Activated CD4-positive, alpha-beta T cell treated with anti-CD3 and anti-CD28 coated beads for 24 hours (primary cell): ENCODE data around the gene IL1RAPL1.

Experiments used
- DNase-seq, 2 donors: peaks; one replicate each; pipeline ENCODE4 v3.0.0-alpha.2; 2020; ENCODE audit warnings: low read depth in 2 of 2

Gene IL1RAPL1

DNA sequence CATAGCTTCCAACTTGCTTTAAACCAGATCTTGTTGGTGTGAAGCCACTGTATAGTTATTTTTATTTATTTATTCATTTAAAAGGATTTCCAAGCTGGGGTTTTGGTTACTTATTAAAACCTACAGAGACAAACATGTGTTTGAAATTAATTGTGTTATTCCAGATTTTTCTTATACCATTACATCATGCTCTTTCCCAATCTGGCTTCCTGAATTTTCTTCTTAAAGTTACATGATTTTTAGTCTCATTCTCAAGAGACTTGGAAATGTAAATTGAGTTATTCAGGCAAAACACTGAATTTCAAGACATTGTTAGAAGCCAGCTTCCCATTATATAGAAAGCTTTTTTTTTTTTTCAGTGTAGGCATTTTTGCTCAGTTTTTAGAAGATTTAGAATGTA lies 381.9 kb downstream of the IL1RAPL1 start:
- no peak for DNase-seq

DNA sequence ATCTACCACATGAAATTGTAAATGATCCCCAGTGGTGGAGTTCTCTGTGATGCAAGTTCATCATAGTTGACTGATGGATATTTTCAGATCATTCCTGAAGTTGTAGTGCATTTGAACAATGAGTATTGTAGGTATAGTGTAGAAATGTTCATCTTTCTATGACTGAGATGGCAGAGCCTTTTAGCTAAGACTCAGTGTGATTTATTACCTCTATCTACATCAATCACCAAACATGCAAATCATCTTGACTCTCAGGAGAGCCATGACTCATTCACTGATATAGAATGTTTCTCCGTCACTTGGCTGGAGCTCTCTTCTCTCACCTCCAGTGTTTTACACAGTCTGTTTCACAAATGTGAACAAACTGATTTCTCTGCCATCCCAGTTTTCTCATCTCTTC lies 392.6 kb downstream of the IL1RAPL1 start:
- DNase-seq = no peak

DNA sequence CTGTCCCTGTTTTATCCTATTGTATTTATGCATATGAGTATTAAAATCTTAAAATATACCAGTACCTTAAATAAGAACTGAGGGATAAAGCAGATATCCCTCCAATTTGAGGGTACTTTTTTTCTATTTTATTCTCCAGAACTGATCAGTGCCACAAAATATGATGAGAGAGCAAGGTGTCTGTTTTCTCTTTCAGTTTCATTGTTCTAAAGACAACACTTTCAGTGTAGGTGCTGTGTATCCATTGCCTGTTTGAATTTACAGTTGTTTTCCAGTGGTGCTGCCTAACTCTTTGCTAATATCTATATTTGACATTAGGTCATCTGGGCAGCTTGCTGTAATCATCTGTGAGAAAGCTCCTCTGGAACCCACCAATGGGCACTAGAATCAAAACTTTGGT lies 394.7 kb downstream of the IL1RAPL1 start:
- no peak for DNase-seq

DNA sequence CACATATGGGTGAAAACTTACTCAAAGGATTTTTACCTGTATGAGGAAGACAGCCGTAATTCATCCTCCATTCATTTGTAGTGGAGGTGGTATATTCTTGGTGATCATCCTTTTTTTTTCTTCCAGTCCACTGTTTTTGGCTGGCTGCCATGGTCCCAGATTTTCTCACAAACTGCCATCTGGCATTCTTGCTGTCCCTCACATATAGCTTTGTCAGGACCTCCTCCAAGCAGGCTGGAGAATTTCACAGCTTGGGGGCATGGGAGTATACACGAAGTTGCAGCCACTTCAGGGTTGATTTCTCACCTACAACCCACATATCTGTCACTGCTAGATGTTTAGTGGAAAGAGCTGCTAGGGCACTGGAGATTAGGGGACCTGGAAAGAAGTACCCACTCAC lies 401.0 kb downstream of the IL1RAPL1 start:
- no peak for DNase-seq

DNA sequence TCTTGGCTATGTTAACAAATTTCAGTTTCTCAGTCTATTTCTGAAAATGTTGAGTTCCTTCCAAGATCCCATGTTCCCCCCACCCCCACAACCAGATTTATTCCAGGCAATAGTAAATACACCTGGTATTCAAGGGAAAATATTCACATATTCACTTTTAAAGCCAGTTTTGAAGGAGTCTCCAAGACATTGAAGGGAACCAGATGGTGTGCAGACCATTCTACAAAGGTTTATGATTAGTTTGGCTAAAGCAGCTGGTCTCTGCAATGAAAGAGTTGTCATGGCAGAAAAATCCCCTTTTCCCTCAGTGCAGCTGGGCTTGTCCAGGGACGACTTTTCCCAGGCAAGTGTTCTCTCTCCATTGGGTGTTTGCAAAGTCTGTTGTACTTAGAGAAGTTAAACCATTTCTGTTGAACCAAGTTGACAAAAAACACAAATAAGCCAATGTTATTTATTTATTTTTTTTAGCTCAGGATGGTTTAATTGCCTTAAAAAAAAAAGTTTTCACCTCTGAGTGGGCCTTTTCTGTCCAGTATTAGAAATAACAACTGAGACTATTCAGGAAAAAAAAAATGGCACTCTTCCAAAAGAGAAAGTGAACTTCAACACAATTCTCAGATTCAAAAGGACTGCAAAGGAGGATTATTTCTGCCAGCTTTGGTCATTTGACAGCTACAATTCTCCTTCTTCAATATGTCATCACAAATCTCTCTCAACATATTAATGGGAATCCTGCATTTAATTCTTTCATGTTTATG lies 410.6 kb downstream of the IL1RAPL1 start:
- no peak for DNase-seq

DNA sequence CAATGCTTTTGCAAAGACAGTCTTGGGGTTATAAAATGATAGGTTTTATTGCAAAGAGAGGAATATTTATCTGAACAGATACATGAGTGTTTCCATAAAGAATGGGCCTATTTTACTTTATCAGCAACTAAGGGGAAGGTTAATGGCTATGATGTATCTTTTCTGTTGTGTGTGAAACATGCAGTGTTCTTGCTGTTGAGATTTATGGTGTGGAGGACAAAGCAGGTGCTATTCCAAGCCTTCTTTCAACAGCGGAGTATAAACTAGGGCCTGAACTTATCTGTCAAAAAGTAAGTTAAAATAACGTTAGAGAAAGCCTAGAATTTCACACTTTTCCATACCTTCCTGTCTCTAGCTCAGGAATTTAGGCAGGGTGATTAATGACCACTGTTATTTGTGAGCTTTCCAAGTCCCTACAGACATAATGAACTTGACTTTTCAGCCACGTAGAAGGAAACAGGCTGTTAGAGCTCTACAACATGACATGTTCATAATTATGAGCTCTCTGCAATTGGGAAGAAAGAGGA lies 411.4 kb downstream of the IL1RAPL1 start:
- no peak for DNase-seq

DNA sequence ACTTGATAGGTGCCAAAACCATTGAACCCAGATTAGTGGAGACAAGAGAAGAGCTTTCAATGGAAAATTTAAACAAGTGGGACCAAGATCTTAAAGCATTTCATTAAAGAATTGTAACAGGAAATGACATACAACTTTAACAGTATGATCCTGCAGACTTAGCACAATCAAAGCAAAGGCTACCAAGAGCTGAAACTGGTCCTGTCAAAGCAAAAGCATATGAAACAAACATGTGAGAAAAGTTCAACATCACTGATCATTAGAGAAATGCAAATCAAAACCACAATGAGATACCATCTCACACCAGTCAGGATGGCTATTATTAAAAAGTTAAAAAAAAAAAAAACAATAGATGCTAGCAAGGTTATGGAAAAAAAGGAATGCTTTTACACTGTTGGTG lies 425.6 kb downstream of the IL1RAPL1 start:
- DNase-seq = no peak

DNA sequence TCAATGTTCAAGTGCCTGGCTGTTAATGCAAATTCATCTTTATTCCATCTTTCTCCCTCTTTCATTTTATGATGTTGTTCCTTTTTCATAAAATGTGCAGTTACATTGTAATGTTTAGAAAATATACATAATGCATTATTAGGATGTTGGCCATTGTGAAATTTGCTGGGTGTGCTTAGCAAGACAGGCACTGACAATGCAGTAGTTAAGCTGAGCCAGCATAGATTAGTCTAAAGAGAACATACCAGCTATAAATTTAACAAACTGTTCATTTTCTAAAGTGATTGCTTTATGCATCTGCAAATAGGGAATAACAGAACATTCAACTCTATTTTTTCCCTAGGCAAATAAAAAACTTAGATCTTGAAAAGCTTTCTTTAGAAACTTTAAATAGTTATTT lies 436.0 kb downstream of the IL1RAPL1 start:
- no peak for DNase-seq

DNA sequence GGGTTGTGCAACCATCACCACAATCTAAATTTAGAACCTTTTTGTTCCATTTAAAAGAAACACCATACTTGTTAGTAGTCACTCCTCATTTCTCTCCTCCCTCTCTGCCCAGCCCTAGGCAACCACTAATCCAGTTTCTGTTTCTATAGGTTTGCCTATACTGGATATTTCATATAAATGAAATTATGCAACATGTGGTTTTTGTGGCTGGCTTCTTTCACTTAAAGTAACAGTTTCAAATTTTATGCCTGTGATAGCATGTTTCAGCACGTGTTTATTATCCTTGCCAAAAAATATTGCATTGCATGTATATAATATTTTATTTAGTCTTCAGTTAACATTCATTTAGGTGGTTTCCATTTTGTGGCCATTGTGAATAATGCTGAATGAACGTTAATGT lies 437.6 kb downstream of the IL1RAPL1 start:
- no peak for DNase-seq

DNA sequence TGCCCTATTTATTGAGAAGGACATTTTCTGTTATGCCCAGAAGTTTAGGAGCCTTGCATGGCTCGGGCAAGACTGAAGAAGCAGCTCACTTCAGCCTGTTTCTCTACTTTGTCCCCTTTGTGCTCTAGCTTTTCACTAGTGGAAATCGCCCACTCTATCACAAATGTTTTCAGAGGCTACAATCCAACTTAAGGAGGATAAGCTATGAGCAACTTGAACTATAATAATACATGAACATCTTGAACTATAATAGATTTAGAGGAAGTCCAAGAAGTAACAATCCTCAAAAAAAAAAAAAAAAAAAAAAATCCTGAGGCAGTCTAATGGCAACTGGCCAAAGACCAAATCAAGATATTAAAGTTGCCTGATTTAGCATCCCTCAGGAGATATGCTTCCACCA lies 452.3 kb downstream of the IL1RAPL1 start:
- no peak for DNase-seq

DNA sequence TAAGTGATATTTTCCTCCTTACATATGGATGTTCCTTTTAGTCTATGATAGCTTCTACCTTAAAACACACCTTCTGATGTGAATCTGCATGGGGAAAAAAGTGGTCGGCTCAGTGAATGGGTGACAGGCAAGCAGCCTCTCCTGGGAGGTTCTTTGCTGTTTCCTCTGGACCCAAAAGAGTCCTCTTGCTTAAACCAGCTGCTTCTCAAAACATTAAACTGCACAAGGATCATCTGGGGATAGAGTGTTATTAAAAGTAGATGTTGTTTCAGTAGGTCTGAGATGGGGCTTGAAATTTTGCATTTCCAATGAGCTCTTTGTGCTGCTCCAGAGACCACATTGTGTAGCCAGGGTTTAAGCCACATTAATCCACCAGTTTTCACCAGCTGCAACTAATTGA lies 452.9 kb downstream of the IL1RAPL1 start:
- no peak for DNase-seq

DNA sequence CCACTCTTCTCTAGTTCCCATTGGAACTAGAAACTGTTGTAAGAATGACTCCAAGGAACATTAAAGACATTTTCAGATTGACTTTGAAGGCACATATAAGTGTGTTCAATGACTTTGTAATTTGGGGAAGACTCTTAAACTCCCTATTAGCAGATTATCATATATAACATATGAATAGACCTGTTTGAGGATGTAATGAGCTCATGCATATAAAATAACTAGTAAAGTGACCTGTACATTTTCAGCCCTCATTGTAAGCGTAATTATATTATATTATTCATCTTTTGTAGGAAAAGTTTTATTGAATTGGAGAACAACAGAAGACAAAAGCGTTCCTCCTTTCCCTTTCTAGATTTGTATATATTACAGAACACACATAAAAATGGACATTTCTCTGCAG lies 455.1 kb downstream of the IL1RAPL1 start:
- no peak for DNase-seq

DNA sequence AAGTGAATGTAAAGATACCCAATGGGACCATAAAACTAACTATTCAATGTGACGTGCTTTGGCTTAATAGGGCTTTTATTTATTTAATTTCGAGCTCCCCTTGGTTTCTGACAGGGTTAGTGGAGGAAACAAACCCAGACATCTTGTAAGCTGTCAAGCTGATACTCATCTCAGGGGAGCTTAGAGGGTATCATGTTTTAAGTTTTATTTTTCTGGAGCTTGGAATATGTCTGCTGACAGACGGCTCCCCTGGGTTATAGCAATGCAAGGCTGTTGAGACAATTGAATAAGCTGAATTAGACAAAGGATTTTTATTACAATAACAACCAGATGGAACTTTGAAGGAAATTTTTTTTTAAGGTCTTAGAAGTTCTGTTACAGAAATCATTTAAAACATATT lies 456.5 kb downstream of the IL1RAPL1 start:
- no peak for DNase-seq

DNA sequence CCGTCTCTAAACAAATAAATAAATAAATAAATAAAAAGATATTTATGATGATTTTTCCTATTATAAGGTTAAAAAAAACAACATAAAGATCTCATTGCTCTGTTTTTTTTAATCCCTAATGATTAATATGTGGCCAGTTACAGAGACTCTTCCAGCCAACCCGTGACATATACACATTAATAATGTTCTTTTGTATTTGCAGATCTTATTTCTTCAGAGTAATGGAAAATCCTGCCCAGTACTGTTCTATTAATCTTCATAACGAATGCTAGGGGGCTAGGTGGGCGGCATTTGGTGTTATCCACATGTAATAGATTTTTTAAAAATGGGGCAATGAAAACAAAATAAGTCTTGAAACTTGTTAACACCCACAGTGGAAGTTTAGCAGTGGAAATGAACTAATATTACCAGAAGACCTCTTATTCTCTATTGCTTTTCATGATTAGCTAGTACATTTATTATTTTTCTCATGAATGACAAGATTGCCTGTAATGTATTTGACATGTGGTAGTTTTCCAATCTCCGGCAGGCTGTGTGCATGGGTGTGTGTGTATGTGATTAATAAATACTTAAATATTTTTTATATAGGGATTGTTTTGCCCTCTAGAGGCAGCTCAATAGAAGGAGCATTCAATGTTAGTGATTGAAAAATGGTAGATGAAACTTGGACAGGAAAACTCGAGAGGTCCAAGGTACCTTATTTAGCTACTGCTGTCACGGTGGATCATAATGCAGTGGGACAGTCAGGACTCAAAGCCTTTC lies 457.4 kb downstream of the IL1RAPL1 start:
- DNase-seq = no peak

DNA sequence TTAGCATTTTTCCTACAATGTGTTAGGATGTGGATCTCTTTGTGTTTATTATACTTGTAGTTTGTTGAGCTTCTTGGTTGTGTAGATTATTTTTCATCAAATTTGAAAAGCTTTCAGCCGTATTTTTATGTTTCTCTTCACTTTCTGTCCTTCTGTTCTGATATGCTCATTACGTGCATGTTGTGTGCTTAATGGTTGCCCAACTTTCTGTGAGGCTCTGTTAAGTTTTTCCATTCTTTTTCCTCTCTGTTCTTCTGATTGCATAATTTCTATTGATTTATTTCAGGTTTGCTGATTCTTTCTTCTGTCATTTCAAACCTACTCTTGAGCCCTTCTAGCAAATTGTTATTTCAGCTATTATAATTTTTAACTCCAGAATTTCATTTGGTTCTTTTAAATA lies 478.2 kb downstream of the IL1RAPL1 start:
- DNase-seq = no peak

DNA sequence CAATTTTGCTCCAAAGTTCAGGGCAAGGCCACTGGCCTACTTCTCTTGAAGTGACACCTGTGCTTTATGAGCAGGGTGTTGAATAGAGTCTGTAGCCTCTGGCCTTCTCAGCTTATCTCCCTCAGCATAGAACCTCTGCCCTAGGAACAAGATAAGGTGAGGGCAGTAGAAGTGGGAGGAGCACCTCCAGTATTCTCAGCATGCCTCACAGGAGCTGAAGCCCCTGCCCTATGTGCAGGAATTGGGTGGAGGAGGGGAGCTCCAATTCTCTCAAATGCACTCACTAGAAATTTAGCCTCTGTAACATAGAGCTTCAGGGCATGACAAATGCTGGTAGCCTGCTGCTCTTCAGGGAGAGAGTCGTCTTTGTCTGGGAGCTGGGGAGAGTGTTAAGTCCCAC lies 479.3 kb downstream of the IL1RAPL1 start:
- no peak for DNase-seq

DNA sequence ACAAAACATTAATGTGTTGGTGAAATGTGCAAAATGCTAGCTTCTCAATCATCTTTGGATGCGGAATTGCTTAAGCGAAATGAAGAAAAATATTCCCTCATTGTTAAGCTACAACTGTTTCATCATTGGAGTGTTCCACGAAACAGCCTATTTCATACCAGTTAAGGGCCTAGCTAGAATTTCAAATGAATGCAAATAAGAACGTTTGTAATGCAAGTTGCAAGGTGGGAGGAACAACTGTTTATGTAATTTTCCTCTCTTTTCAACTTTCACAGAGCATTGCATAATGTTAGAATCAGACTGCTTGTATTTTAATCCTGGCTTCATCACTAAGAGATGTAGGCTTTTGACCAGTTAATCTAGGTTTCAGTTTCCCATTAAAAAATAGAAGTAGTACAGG lies 480.1 kb downstream of the IL1RAPL1 start:
- no peak for DNase-seq

DNA sequence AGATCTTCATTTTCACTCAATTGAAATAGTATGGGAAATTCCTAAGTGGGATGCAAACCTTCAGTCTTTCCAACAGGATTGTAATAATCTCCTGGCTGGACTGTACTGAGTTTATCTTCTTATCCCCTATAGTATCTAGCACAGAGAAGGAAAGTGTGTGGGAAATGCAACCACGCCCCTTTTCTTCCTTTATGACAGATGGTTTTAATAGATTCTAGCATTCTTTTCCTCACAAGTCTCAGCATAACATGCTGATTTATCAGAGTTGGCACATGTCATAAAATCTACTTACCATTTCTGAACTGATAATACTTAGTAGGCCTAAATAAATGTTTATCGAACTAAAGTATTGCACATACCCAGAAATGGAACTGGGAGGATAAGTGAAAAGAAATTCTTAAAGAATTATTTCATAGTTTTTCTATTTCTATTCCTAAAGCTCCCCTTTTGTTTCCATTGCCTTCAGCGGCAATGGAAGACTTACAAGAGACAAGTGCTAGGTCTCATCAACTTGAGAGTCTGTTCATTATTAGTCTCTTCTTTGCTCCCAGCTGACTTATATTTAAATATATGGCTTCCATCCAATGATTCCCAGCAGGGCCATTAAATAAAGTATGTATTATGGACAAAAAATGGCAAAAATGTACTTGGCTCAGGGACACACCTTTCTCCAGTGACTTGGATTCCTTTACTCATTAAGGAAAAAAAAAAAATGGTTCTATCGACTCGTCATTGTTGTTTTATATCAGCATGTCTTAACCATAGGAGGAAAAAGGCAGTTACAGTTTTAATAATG lies 484.5 kb downstream of the IL1RAPL1 start:
- no peak for DNase-seq

DNA sequence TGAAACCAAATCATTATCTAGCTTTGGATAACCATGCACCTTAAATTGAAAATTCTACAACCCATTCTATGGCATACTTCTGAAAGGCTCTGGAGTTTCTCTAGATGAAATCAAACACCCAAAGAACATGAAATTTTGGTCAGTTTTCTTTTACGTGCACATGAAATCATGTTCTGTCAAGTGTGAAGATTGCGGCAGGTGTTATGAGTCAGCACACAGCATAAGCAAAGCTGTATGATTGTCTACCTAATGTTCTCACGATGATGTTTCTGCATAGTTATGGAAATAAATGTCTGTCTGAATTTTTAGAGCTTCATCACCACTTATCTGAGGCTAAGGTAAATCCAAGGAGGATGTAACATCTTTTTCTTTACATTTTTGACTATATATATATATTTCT lies 495.3 kb downstream of the IL1RAPL1 start:
- no peak for DNase-seq

DNA sequence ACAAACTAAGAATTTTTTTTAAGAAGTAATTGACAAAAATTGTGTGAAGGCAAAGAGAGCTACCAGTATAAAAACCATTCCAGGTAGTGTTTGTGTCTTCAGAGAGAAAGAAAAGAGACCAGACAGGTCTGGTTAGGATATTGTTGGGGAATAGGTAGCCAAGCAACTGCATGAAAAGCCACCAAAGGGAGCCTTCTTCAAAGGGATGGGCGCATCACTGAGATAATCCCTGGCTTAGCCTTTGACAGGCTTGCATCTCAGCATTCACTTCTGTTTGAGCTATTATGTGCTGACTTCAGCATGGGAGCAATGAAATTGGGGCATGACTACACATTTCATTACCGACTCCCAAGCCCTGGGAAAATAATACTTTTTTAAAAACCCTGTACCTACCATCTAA lies 496.6 kb downstream of the IL1RAPL1 start:
- no peak for DNase-seq

DNA sequence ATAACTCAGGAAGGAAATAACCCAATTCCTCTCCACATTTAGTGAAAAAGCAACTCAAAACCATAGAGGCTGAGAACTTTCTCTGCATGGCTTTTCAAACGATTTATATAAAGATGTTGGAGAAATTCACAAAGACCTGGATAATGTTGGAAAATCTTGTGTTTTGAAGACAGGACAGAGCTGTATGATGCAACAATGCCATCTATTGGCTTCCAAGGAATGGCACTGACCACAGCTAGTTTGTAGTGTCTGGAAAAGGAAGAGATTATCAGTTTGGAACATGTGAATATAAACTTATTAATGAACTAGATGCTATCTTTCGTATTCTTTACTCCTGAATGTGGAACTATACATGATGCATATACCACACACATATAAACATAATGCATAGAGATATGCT lies 503.6 kb downstream of the IL1RAPL1 start:
- DNase-seq = no peak

DNA sequence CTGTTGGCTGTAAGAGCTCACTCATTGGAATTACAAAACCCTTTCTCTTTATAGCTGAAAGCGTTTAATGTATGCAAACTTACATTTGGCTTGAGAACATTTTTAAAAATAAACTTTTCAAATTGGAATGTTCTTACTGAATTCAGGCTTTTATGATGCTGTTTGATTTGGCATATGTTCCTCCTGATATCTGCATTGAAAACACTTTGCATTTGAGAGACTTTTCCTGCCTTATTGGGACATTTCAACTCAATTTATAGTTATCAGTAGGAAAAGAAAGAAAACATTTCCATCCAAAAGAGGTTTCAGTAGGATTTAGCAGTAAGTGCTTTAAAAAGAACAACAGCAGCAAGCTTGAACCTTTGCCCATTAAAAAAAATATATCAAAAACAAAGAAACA lies 520.0 kb downstream of the IL1RAPL1 start:
- DNase-seq = no peak
